Measurements from ENCODE around the gene GRM3. TPM values are rescaled to one million over a fixed set of nuclear protein-coding genes. Genes with fewer than 3 reads are reported as not detected.

The GRM3 gene
- total RNA-seq, 2 experiments from 2014 or later, result not detected

DNA sequence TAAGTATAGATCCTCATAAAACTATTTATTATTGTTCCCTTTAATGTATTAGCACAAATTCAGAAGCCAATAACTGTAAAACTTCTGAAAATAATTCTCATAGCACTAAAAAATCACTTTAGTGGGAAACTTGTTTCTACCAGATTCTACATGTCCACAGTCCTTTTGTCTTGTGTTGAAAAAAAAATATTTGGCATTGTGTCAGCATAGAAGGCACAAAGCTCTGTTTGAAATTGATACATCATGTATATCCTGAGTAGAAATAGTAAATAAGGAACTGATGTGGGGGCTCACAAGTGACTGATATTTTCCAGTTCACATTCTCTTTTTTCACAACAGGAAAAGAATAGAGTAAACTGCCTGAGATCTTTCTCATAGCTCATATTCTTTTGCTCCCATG lies 134.6 kb downstream of the GRM3 start:
- H3K9me3 ChIP-seq (ENCODE audit: low read length), result no peaks in the 10 kb centered on the region
- H4K20me1 ChIP-seq (ENCODE audit: insufficient read depth, low read length), result no peaks in the 10 kb centered on the region
- no TSS peak for BruUV-seq (replicated peaks)
- no peak overlapping the region for H3K4me3 ChIP-seq (ENCODE audit: low read depth, low read length, poor library complexity, severe bottlenecking)
- H3K36me3 ChIP-seq (ENCODE audit: insufficient read depth, low read length), result no peaks in the 10 kb centered on the region
- no peaks in the 10 kb centered on the region for H3K79me2 ChIP-seq (ENCODE audit: insufficient read depth, low read depth, low read length)
- H3K4me2 ChIP-seq (ENCODE audit: low read length), result no peak overlapping the region
- no peak for TF ChIP-seq EZH2phosphoT487 (IDR thresholded peaks at IDR 0.05; ENCODE audit: borderline replicate concordance, low read depth, low read length)
- TF ChIP-seq, protein P1, sequence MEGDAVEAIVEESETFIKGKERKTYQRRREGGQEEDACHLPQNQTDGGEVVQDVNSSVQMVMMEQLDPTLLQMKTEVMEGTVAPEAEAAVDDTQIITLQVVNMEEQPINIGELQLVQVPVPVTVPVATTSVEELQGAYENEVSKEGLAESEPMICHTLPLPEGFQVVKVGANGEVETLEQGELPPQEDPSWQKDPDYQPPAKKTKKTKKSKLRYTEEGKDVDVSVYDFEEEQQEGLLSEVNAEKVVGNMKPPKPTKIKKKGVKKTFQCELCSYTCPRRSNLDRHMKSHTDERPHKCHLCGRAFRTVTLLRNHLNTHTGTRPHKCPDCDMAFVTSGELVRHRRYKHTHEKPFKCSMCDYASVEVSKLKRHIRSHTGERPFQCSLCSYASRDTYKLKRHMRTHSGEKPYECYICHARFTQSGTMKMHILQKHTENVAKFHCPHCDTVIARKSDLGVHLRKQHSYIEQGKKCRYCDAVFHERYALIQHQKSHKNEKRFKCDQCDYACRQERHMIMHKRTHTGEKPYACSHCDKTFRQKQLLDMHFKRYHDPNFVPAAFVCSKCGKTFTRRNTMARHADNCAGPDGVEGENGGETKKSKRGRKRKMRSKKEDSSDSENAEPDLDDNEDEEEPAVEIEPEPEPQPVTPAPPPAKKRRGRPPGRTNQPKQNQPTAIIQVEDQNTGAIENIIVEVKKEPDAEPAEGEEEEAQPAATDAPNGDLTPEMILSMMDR (conservative IDR thresholded peaks at IDR 0.05; ENCODE audit: low read length), result no peak
- intact Hi-C loops (cut with micrococcal nuclease; ENCODE audit: unreplicated experiment), result no loop called here
- H3K4me1 ChIP-seq (ENCODE audit: insufficient read depth, low read length, poor library complexity, severe bottlenecking), result no peaks in the 10 kb centered on the region
- ChIA-PET CTCF (ENCODE audit: unreplicated experiment) (no interaction called here), POLR2A (interaction anchor here (0.7 kb wide), 1 partner anchor 1458 kb away, joined by 3 read pairs; no protein-coding TSS in a partner anchor)
- no peak for DNase-seq (ENCODE audit: low spot score)
- no peak overlapping the region for H3K27ac ChIP-seq (ENCODE audit: low read depth, low read length, poor library complexity, severe bottlenecking)
- no peaks in the 10 kb centered on the region for H3K9me2 ChIP-seq (ENCODE audit: insufficient read depth, low read length)
- no peak overlapping the region for H2AFZ ChIP-seq (ENCODE audit: low read length)

DNA sequence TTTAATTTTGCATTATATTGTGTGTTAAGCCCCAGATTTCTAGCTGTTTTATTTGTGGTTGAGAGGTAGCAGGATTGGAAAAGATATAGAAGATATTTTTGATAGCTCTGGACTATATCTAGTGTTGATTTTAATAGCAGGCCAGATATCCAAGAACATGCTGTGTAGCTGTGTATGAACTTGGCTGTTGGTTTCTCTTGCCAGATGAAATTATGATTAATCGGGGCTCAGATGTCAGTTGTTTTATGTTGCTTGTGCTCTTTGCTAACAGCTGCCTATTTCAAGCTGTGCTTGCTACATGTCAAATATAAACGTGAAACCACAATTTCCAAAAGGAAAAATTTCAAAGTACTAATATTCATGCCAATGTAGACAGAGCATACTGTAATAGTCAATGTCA lies 141.1 kb downstream of the GRM3 start:
- CTCF ChIA-PET (ENCODE audit: unreplicated experiment), result no interaction called here
- TF ChIP-seq, protein P1 (conservative IDR thresholded peaks at IDR 0.05; ENCODE audit: low read length), result no peak
- TF ChIP-seq EZH2phosphoT487 (IDR thresholded peaks at IDR 0.05; ENCODE audit: borderline replicate concordance, low read depth, low read length), result no peak
- Histone ChIP-seq H2AFZ (ENCODE audit: low read length) (no peak overlapping the region), H3K79me2 (ENCODE audit: insufficient read depth, low read depth, low read length) (no peaks in the 10 kb centered on the region), H3K9me3 (ENCODE audit: low read length) (no peaks in the 10 kb centered on the region), H3K9me2 (ENCODE audit: insufficient read depth, low read length) (no peaks in the 10 kb centered on the region), H3K36me3 (ENCODE audit: insufficient read depth, low read length) (no peaks in the 10 kb centered on the region), H3K4me1 (ENCODE audit: insufficient read depth, low read length, poor library complexity, severe bottlenecking) (no peaks in the 10 kb centered on the region), H4K20me1 (ENCODE audit: insufficient read depth, low read length) (no peaks in the 10 kb centered on the region), H3K4me3 (ENCODE audit: low read depth, low read length, poor library complexity, severe bottlenecking) (no peak overlapping the region), H3K4me2 (ENCODE audit: low read length) (no peak overlapping the region), H3K27ac (ENCODE audit: low read depth, low read length, poor library complexity, severe bottlenecking) (no peak overlapping the region)
- intact Hi-C loops (cut with micrococcal nuclease; ENCODE audit: unreplicated experiment), result loop anchor here (5.0 kb wide), 1 partner anchor 47 kb away; no protein-coding TSS in a partner anchor
- DNase-seq (ENCODE audit: low spot score), result no peak
- POLR2A ChIA-PET, result interaction anchor here (0.6 kb wide), 1 partner anchor 8 kb away, joined by 3 read pairs; no protein-coding TSS in a partner anchor
- no TSS peak for BruUV-seq (replicated peaks)

DNA sequence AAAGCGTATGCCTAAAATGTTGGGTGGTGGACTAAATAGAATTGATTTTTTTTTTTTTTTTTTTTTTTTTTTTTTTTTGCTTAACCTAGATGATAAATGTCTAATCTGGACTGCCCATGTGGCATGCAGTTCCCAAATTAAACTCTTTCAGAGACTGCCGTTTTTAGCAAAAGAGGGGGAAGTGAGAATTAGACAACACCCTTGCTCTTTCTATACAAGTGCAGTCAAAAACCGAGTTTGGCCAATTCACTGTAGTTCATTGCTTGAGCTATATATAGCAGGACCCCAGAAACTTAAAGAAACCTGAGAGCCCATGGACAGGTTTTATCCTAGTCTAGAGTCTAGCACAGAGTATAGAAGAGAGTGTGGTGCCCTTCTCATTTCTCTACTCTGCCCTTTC lies 141.9 kb downstream of the GRM3 start:
- intact Hi-C loops (cut with micrococcal nuclease; ENCODE audit: unreplicated experiment), result no loop called here
- Histone ChIP-seq H3K9me3 (ENCODE audit: low read length) (no peaks in the 10 kb centered on the region), H3K27ac (ENCODE audit: low read depth, low read length, poor library complexity, severe bottlenecking) (no peak overlapping the region), H3K4me2 (ENCODE audit: low read length) (no peak overlapping the region), H2AFZ (ENCODE audit: low read length) (no peak overlapping the region), H4K20me1 (ENCODE audit: insufficient read depth, low read length) (no peaks in the 10 kb centered on the region), H3K9me2 (ENCODE audit: insufficient read depth, low read length) (no peaks in the 10 kb centered on the region), H3K4me1 (ENCODE audit: insufficient read depth, low read length, poor library complexity, severe bottlenecking) (no peaks in the 10 kb centered on the region), H3K4me3 (ENCODE audit: low read depth, low read length, poor library complexity, severe bottlenecking) (no peak overlapping the region), H3K36me3 (ENCODE audit: insufficient read depth, low read length) (no peaks in the 10 kb centered on the region), H3K79me2 (ENCODE audit: insufficient read depth, low read depth, low read length) (no peaks in the 10 kb centered on the region)
- TF ChIP-seq EZH2phosphoT487 (IDR thresholded peaks at IDR 0.05; ENCODE audit: borderline replicate concordance, low read depth, low read length), result no peak
- TF ChIP-seq, protein P1 (conservative IDR thresholded peaks at IDR 0.05; ENCODE audit: low read length), result no peak
- CTCF ChIA-PET (ENCODE audit: unreplicated experiment), result no interaction called here
- POLR2A ChIA-PET, result no interaction called here
- DNase-seq (ENCODE audit: low spot score), result no peak
- no TSS peak for BruUV-seq (replicated peaks)

Measured in OCI-LY7 (cell line).